DOHH2 (cell line): ENCODE data around the gene SPTBN1.

Experiments used
- H3F3A ChIP-seq: fragments of 200-600 bp; sonication (generic), shearing (Covaris generic); 2 replicates; pipeline ENCODE4 v1.6.0; 2016; ENCODE audit warnings: antibody characterized with exemption, mild to moderate bottlenecking; ENCODE audit not compliant: control insufficient read depth, insufficient read depth
- H3K27ac ChIP-seq: fragments of 200-600 bp; sonication (generic); 2 replicates; pipeline ENCODE4 v1.5.1; 2014; ENCODE audit warnings: low read depth, mild to moderate bottlenecking, low read length, moderate library complexity
- H3K27me3 ChIP-seq: fragments of 200-600 bp; sonication (generic); 2 replicates; pipeline ENCODE4 v1.6.1; 2014; ENCODE audit warnings: mild to moderate bottlenecking, low read length, mixed read lengths; ENCODE audit not compliant: control insufficient read depth
- H3K36me3 ChIP-seq: fragments of 200-600 bp; sonication (generic); 2 replicates; pipeline ENCODE4 v1.6.1; 2014; ENCODE audit warnings: mild to moderate bottlenecking, low read length, moderate library complexity, mixed read lengths; ENCODE audit not compliant: control insufficient read depth
- H3K4me1 ChIP-seq: fragments of 200-600 bp; sonication (generic); 2 replicates; pipeline ENCODE4 v1.6.1; 2014; ENCODE audit warnings: mild to moderate bottlenecking, low read length, mixed read lengths; ENCODE audit not compliant: control insufficient read depth
- H3K4me2 ChIP-seq: fragments of 200-600 bp; sonication (generic); 2 replicates; pipeline ENCODE4 v1.6.0; 2014; ENCODE audit warnings: mild to moderate bottlenecking, low read length, moderate library complexity
- H3K4me3 ChIP-seq: fragments of 200-600 bp; sonication (generic); 2 replicates; pipeline ENCODE4 v1.5.1; 2014; ENCODE audit warnings: mild to moderate bottlenecking, low read length, mixed read lengths
- H3K79me2 ChIP-seq: fragments of 200-600 bp; sonication (generic); 2 replicates; pipeline ENCODE4 v1.6.1; 2014; ENCODE audit warnings: mild to moderate bottlenecking, low read length, mixed read lengths; ENCODE audit not compliant: control insufficient read depth
- H3K9me2 ChIP-seq: fragments of 200-600 bp; sonication (generic); replicated peaks from 2 replicates; pipeline ENCODE4 v1.6.1; 2014; ENCODE audit warnings: mild to moderate bottlenecking, low read length, mixed read lengths; ENCODE audit not compliant: control insufficient read depth
- H3K9me3 ChIP-seq: fragments of 200-600 bp; sonication (generic); 2 replicates; pipeline ENCODE4 v1.6.1; 2014; ENCODE audit warnings: antibody characterized with exemption, low read length, mixed read lengths; ENCODE audit not compliant: control insufficient read depth, insufficient read depth
- H4K20me1 ChIP-seq: fragments of 200-600 bp; sonication (generic); 2 replicates; pipeline ENCODE4 v1.6.0; 2014; ENCODE audit warnings: low read depth, mild to moderate bottlenecking, antibody characterized with exemption, low read length, moderate library complexity; ENCODE audit not compliant: control insufficient read depth, insufficient read depth
- CTCF ChIP-seq: fragments of 200-600 bp; sonication (generic); IDR thresholded peaks from one replicate; pipeline ENCODE4 v1.5.1; 2014; ENCODE audit warnings: antibody characterized with exemption, mild to moderate bottlenecking, low read depth, low read length; ENCODE audit not compliant: poor library complexity, severe bottlenecking
- EZH2phosphoT487 ChIP-seq: fragments of 200-600 bp; sonication (generic); IDR thresholded peaks from 2 replicates; pipeline ENCODE4 v1.6.1; 2017; ENCODE audit warnings: borderline replicate concordance, mild to moderate bottlenecking, antibody characterized with exemption, low read length, moderate library complexity, mixed read lengths

The SPTBN1 gene

GRCh38 chr2:54634021-54634420 is 177.9 kb downstream of the SPTBN1 start:
- TF ChIP-seq CTCF (no peak), EZH2phosphoT487 (no peak)
- no peaks in the 10 kb centered on the region for H3K79me2 ChIP-seq

GRCh38 chr2:54634564-54635511 is 178.7 kb downstream of the SPTBN1 start:
- Histone ChIP-seq H3F3A (0 out of 2 replicates have a peak, but pooled peaks cover 5% of the 10 kb centered on the region), H3K36me3 (no peaks in the 10 kb centered on the region; the same call in 1 of the 2 replicates), H4K20me1 (no peaks in the 10 kb centered on the region), H3K27ac (peak overlapping the region; percentile 27), H3K4me1 (peaks cover 36% of the 10 kb centered on the region), H3K4me3 (peak overlapping the region; percentile 34), H3K9me2 (no peaks in the 10 kb centered on the region), H3K9me3 (no peaks in the 10 kb centered on the region), H3K4me2 (peak overlapping the region; percentile 52), H3K79me2 (no peaks in the 10 kb centered on the region), H3K27me3 (no peaks in the 10 kb centered on the region)
- TF ChIP-seq CTCF (no peak), EZH2phosphoT487 (no peak)

More at GRCh38 chr2:54634021-54634420, 177.9 kb downstream of the SPTBN1 start:
- H3K36me3 ChIP-seq: no peaks in the 10 kb centered on the region; the same call in 1 of the 2 replicates
- peak overlapping the region; percentile 27 for H3K27ac ChIP-seq
- peak overlapping the region; percentile 52 for H3K4me2 ChIP-seq
- H3K9me3 ChIP-seq: no peaks in the 10 kb centered on the region
- 0 out of 2 replicates have a peak, but pooled peaks cover 5% of the 10 kb centered on the region for H3F3A ChIP-seq
- H3K27me3 ChIP-seq: no peaks in the 10 kb centered on the region
- H3K4me1 ChIP-seq: peaks cover 36% of the 10 kb centered on the region
- H3K9me2 ChIP-seq: no peaks in the 10 kb centered on the region
- H3K4me3 ChIP-seq: peak overlapping the region; percentile 34
- no peaks in the 10 kb centered on the region for H4K20me1 ChIP-seq

GRCh38 chr2:54635554-54636152 is 179.5 kb downstream of the SPTBN1 start:
- no peak overlapping the region for H3K27ac ChIP-seq
- H3K4me1 ChIP-seq: peaks cover 36% of the 10 kb centered on the region
- 0 out of 2 replicates have a peak, but pooled peaks cover 5% of the 10 kb centered on the region for H3F3A ChIP-seq
- H3K27me3 ChIP-seq: no peaks in the 10 kb centered on the region
- no peaks in the 10 kb centered on the region for H3K9me2 ChIP-seq
- H3K4me2 ChIP-seq: peak overlapping the region; percentile 52
- H3K9me3 ChIP-seq: no peaks in the 10 kb centered on the region
- TF ChIP-seq CTCF (no peak), EZH2phosphoT487 (no peak)
- H4K20me1 ChIP-seq: no peaks in the 10 kb centered on the region
- H3K36me3 ChIP-seq: no peaks in the 10 kb centered on the region; the same call in 1 of the 2 replicates
- H3K79me2 ChIP-seq: no peaks in the 10 kb centered on the region
- H3K4me3 ChIP-seq: no peak overlapping the region; the same call in 1 of the 2 replicates
